OCI-LY3 (cell line): ENCODE data around the gene SLC9C1.

ENCODE experiments used
- H2AFZ ChIP-seq: fragments of 200-600, 300-600 bp; shearing (Covaris generic); 2 replicates; pipeline ENCODE4 v1.6.0; 2014; ENCODE audit warnings: antibody characterized with exemption, low read depth, low read length
- H3K27ac ChIP-seq: fragments of 200-600, 300-600 bp; sonication (generic); 2 replicates; pipeline ENCODE4 v1.5.1; 2014; ENCODE audit warnings: mild to moderate bottlenecking, low read length, moderate library complexity, mixed read lengths
- H3K27me3 ChIP-seq: fragments of 200-600, 300-600 bp; sonication (generic); 2 replicates; pipeline ENCODE4 v1.6.1; 2014; ENCODE audit warnings: low read depth, low read length, mixed read lengths
- H3K36me3 ChIP-seq: fragments of 200-600, 300-600 bp; sonication (generic); replicated peaks from 2 replicates; pipeline ENCODE3; 2014; ENCODE audit warnings: low read depth, low read length, mixed read lengths
- H3K4me1 ChIP-seq: fragments of 300-600, 200-600 bp; sonication (generic); 2 replicates; pipeline ENCODE4 v1.6.1; 2014; ENCODE audit warnings: low read length, mixed read lengths
- H3K4me2 ChIP-seq: fragments of 200-600, 300-600 bp; sonication (generic); 2 replicates; pipeline ENCODE4 v1.6.1; 2014; ENCODE audit warnings: low read length, mixed read lengths
- H3K4me3 ChIP-seq: fragments of 300-600, 200-600 bp; sonication (generic); 2 replicates; pipeline ENCODE4 v1.5.1; 2014; ENCODE audit warnings: antibody characterized with exemption, mild to moderate bottlenecking, low read length, moderate library complexity
- H3K79me2 ChIP-seq: fragments of 300-600, 200-600 bp; shearing (Covaris generic); 2 replicates; pipeline ENCODE4 v1.6.1; 2014; ENCODE audit warnings: mild to moderate bottlenecking, low read length, mixed read lengths
- H3K9ac ChIP-seq: fragments of 300-600, 200-600 bp; shearing (Covaris generic); 2 replicates; pipeline ENCODE4 v1.6.0; 2014; ENCODE audit warnings: mild to moderate bottlenecking, low read length, moderate library complexity
- H3K9me3 ChIP-seq: fragments of 200-600, 300-600 bp; shearing (Covaris generic); 2 replicates; pipeline ENCODE4 v1.6.1; 2014; ENCODE audit warnings: low read length, mixed read lengths; ENCODE audit not compliant: insufficient read depth
- H4K20me1 ChIP-seq: fragments of 200-600, 300-600 bp; sonication (generic); 2 replicates; pipeline ENCODE4 v1.6.1; 2016; ENCODE audit warnings: low read length, mixed read lengths; ENCODE audit not compliant: insufficient read depth
- CTCF ChIP-seq: fragments of 200-600, 300-600 bp; sonication (generic); IDR thresholded peaks from 2 replicates; pipeline ENCODE4 v1.5.1; 2014; ENCODE audit warnings: antibody characterized with exemption, low read length, low read depth
- EZH2phosphoT487 ChIP-seq: fragments of 200-600 bp; shearing (Covaris generic); IDR thresholded peaks from 2 replicates; pipeline ENCODE4 v1.6.1; 2018; ENCODE audit warnings: antibody characterized with exemption, mixed run types, low read depth

The SLC9C1 gene

GRCh38 chr3:112280266-112280665 lies 13.8 kb downstream of the SLC9C1 start:
- no peak for TF ChIP-seq CTCF
- no peak for TF ChIP-seq EZH2phosphoT487
- no peak overlapping the region for H2AFZ ChIP-seq
- no peaks in the 10 kb centered on the region for H3K36me3 ChIP-seq
- no peak overlapping the region for H3K27ac ChIP-seq
- no peaks in the 10 kb centered on the region for H3K9me3 ChIP-seq
- no peaks in the 10 kb centered on the region for H3K79me2 ChIP-seq
- H3K9ac ChIP-seq = no peak overlapping the region
- H3K4me2 ChIP-seq = no peak overlapping the region
- H4K20me1 ChIP-seq = no peaks in the 10 kb centered on the region
- H3K4me1 ChIP-seq = peaks cover 12% of the 10 kb centered on the region
- no peaks in the 10 kb centered on the region for H3K27me3 ChIP-seq
- H3K4me3 ChIP-seq = no peak overlapping the region

- no peak overlapping the region for H3K9ac ChIP-seq
- no peaks in the 10 kb centered on the region for H4K20me1 ChIP-seq
- H3K4me1 ChIP-seq = no peaks in the 10 kb centered on the region
- H3K4me2 ChIP-seq = no peak overlapping the region
- no peaks in the 10 kb centered on the region for H3K27me3 ChIP-seq
- no peak overlapping the region for H3K27ac ChIP-seq
- no peaks in the 10 kb centered on the region for H3K79me2 ChIP-seq
- H3K4me3 ChIP-seq = no peak overlapping the region
- no peaks in the 10 kb centered on the region for H3K9me3 ChIP-seq
- no peaks in the 10 kb centered on the region for H3K36me3 ChIP-seq
- no peak overlapping the region for H2AFZ ChIP-seq
- TF ChIP-seq CTCF = no peak
- TF ChIP-seq EZH2phosphoT487 = no peak
Measured at GRCh38 chr3:112273536-112273935, 20.5 kb downstream of the SLC9C1 start.

DNA sequence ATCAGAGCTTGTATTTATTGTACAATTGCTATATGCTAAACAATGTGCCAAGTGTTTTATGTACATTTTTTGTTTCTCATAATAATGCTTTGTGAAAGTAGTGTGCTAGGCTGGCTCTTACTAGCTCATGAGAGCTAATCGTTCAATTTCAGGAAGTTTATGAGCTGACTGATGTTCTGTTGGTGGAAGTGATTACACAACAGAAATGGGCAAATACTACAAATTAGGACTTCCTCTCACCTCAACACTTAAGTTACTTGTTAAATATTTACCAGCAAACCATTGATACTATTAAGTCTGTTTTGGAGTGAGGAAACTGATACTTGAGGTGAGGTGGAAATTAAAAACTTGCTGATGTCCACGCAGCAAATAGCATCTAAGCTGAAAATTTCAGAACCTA lies 32.3 kb downstream of the SLC9C1 start:
- no peaks in the 10 kb centered on the region for H3K4me1 ChIP-seq
- H3K27ac ChIP-seq = no peak overlapping the region
- TF ChIP-seq CTCF (no peak), EZH2phosphoT487 (no peak)
- no peaks in the 10 kb centered on the region for H3K27me3 ChIP-seq
- no peaks in the 10 kb centered on the region for H3K9me3 ChIP-seq
- H3K36me3 ChIP-seq = no peaks in the 10 kb centered on the region
- H2AFZ ChIP-seq = no peak overlapping the region
- H4K20me1 ChIP-seq = no peaks in the 10 kb centered on the region
- H3K9ac ChIP-seq = no peak overlapping the region
- no peak overlapping the region for H3K4me2 ChIP-seq
- H3K4me3 ChIP-seq = no peak overlapping the region
- H3K79me2 ChIP-seq = no peaks in the 10 kb centered on the region

GRCh38 chr3:112260563-112260962 lies 33.5 kb downstream of the SLC9C1 start:
- H3K27me3 ChIP-seq = no peaks in the 10 kb centered on the region
- no peak overlapping the region for H3K4me2 ChIP-seq
- H3K4me1 ChIP-seq = no peaks in the 10 kb centered on the region
- no peaks in the 10 kb centered on the region for H4K20me1 ChIP-seq
- H3K9ac ChIP-seq = no peak overlapping the region
- H3K27ac ChIP-seq = no peak overlapping the region
- TF ChIP-seq EZH2phosphoT487 (no peak), CTCF (no peak)
- H3K79me2 ChIP-seq = no peaks in the 10 kb centered on the region
- H2AFZ ChIP-seq = no peak overlapping the region
- no peak overlapping the region for H3K4me3 ChIP-seq
- H3K36me3 ChIP-seq = no peaks in the 10 kb centered on the region
- H3K9me3 ChIP-seq = no peaks in the 10 kb centered on the region
